K562 treated with DMSO at 1 percent for 48 hours (cell line): ENCODE results near the gene PPP1R13L. TPM values are rescaled to one million over a fixed set of nuclear protein-coding genes. Genes with fewer than 3 reads are reported as not detected.

Source experiments
- total RNA-seq: library from RNA; unstranded; fragments of 300-600 nt; gene quantifications from 2 replicates; pipeline ENCODE4 v1.2.3, GENCODE V29; 2022; ENCODE audit warnings: low replicate concordance; ENCODE audit errors: extremely low read depth

The PPP1R13L gene, protein sequence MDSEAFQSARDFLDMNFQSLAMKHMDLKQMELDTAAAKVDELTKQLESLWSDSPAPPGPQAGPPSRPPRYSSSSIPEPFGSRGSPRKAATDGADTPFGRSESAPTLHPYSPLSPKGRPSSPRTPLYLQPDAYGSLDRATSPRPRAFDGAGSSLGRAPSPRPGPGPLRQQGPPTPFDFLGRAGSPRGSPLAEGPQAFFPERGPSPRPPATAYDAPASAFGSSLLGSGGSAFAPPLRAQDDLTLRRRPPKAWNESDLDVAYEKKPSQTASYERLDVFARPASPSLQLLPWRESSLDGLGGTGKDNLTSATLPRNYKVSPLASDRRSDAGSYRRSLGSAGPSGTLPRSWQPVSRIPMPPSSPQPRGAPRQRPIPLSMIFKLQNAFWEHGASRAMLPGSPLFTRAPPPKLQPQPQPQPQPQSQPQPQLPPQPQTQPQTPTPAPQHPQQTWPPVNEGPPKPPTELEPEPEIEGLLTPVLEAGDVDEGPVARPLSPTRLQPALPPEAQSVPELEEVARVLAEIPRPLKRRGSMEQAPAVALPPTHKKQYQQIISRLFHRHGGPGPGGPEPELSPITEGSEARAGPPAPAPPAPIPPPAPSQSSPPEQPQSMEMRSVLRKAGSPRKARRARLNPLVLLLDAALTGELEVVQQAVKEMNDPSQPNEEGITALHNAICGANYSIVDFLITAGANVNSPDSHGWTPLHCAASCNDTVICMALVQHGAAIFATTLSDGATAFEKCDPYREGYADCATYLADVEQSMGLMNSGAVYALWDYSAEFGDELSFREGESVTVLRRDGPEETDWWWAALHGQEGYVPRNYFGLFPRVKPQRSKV
- not detected in 2 replicates for total RNA-seq

DNA sequence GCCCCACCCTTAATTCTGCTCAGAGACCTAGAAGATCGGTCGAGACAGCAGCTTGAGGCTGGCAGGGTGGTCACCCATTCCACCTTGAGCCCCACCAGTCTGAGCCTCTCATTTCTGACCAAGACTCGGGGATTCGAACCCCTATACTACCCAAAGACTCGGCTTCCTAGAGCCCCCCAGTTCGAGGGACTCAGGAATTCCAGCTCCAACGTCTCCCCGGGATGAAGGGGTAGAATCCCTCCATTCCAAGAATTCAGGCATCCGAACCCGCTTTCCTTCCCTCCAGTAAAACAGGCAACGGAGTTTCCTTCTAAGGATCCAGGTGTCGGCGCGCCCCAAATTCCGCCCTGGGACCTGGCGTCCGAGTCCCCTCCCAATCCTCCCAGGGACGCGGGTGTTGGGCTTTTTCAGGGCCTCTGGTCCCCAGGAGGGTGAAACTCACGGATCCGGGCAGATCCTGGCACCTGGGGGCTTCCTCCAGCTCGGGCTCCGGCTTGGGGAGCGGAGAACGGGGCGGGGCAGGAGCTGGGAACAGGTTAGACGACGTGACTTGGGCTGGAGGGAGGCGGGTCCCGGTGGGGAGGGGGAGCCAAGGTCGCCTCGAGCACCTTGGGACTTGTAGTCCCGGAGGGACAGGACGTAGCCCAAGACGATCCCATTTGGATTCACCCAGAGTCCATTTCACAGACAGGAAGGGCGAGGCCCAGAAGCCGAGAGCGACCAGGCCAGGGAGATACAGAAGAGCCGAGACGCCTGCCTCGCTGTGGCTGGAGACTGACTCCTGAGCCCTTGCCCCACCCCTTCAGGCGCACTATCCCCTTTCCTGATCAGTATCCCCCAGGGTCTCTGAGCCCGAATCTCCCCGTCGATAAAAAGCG is at the start of gene PPP1R13L:
PPP1R13L (minus strand) TSS at position 513 of the 878 bp plus-strand sequence. CDS start 6,751 bp downstream, outside the sequence.

DNA sequence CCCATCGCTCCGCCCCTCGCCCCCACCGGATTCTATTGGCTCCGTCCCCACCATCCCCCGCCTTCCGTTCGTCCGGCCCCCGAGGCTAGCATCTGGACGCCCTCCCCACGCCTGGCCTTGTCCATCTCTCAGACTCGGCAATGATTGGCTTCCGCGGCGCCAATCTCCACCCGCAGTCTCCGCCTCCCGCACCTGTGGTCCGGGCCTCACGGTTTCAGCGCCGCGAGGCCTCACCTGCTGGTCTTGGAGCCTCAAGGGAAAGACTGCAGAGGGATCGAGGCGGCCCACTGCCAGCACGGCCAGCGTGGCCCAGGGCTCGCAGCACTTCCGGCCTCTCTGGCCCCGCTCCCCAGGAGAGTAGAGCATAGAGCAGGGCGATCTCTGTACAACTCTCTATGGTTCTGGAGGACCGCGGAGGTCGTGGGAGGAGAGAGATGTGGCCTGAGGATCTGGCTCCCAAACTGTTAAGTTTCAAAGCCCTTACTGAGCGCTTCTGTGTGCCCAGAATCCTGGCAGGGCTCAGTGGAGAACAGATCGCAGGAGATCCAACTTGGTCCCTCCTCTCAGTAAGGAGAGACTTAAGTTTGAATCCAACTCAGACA is 18.8 kb upstream of the PPP1R13L start, which contains the start of gene ERCC1:
ERCC1 (minus strand) TSS at position 329 of the 602 bp plus-strand sequence. CDS start 543 bp downstream, outside the sequence.

DNA sequence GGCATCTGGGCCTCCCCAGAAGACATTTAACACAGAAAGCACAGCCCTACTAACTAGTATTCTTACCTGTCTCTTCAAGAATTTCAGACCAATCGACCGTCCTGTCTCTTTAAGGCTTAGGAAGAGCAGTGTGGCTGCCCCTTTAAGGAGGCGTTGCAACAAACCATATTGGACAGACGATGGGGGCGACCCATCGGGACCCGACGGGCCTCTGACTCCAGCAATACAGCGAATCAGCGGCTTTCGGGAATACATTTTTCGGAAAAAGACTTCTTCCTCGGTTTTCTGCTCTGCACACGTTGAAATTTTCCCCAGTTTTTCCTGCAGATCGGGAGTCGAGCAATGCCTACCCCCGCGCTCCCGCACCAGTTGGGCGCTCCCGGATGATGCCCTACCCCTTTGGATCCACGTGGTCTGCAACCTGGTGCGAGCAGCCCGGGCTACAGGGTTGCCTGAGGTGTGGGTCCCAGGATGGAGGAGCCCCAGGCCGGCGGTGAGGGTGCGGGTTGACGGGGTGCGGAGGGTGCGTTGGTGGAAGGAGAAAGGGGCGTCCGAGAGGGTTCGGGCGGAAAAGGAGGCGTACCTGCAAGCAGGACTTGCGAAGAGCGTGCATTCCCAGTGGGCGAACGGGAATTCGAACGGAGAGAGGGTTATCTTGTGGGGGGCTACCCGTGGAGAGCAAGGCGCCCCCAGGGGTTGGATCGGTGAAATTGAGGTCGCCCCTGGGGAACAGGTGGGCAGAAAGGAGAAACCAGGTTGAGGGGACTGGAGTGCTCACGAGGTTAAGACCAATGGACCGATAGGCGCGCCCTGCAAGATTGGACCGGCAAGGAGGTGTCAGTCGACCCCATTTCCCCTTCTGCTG is 1.6 kb upstream of the PPP1R13L start, which contains the start of gene POLR1G:
POLR1G (plus strand) TSS at position 419 of the 865 bp plus-strand sequence; CDS start at position 472, 53 bp downstream.

GRCh38 chr19:45370410-45371204 is 34.3 kb downstream of the PPP1R13L start, which contains the start of gene ERCC2:
TSS of gene ERCC2 (minus strand) at chr19:45370573. CDS start at chr19:45370540, 33 bp downstream.

GRCh38 chr19:45340232-45340898 is 64.5 kb downstream of the PPP1R13L start, which contains the start of gene KLC3:
TSS of gene KLC3 (plus strand) at chr19:45340750. CDS start at chr19:45345542, 4,792 bp downstream.

Other genes starting within 250 kb of the PPP1R13L start
- not detected in 2 replicates for gene NKPD1, start 244.1 kb downstream of the PPP1R13L start, total RNA-seq
- gene TRAPPC6A, start 226.8 kb downstream of the PPP1R13L start, total RNA-seq, result not detected in 2 replicates
- not detected in 2 replicates for gene BLOC1S3, start 226.3 kb downstream of the PPP1R13L start, total RNA-seq
- not detected in 2 replicates for gene EXOC3L2, start 159.7 kb downstream of the PPP1R13L start, total RNA-seq
- not detected in 2 replicates for gene MARK4, start 153.8 kb downstream of the PPP1R13L start, total RNA-seq
- not detected in 2 replicates for gene CKM, start 82.2 kb downstream of the PPP1R13L start, total RNA-seq
- gene KLC3, start 64.3 kb downstream of the PPP1R13L start, total RNA-seq, result not detected in 2 replicates
- gene ERCC2, start 34.5 kb downstream of the PPP1R13L start, total RNA-seq, result not detected in 2 replicates
- gene POLR1G, start 1.6 kb upstream of the PPP1R13L start, total RNA-seq, result not detected in 2 replicates
- gene ERCC1, start 18.8 kb upstream of the PPP1R13L start, total RNA-seq, result not detected in 2 replicates
- gene FOSB, start 62.9 kb upstream of the PPP1R13L start, total RNA-seq, result not detected in 2 replicates
- gene RTN2, start 92.0 kb upstream of the PPP1R13L start, total RNA-seq, result not detected in 2 replicates
- gene PPM1N, start 93.4 kb upstream of the PPP1R13L start, total RNA-seq, result not detected in 2 replicates
- not detected in 2 replicates for gene VASP, start 102.4 kb upstream of the PPP1R13L start, total RNA-seq
- gene OPA3, start 179.7 kb upstream of the PPP1R13L start, total RNA-seq, result not detected in 2 replicates
- not detected in 2 replicates for gene GPR4, start 197.1 kb upstream of the PPP1R13L start, total RNA-seq
- gene EML2, start 234.3 kb upstream of the PPP1R13L start, total RNA-seq, result not detected in 2 replicates